ENCODE measurements around the gene PDE5A. TPM values are rescaled to one million over a fixed set of nuclear protein-coding genes. Genes with fewer than 3 reads are reported as not detected.

PDE5A gene
- total and polyA plus RNA-seq, 10 of the 15 experiments (the other 5 are each of a cell fraction or from before 2014, with no cell fraction given) = under 0.01 to 3.9 (median 0.26) TPM; not detected in 1

DNA sequence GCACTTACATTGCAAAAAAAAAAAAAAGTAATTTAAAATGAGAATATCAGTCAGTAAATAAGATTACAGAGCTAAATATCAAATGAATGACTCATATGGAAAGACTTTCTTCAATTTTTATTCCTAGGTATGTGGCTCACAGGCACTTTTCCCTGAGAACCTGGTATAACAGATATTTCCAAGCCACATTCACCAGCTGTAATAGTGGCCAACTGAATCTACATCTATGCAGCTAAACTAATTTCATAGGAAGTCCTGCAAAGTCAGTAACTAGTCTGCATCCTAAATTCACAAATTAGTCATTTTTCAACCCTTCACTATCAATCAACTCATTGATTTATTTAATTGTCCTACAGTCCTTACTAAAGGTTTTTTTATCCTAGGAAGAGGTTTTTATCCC, 5.6 kb downstream of the PDE5A start:
- H2AFZ ChIP-seq (ENCODE audit: control insufficient read depth, low read depth, low read length) = no peak overlapping the region
- POLR2A ChIA-PET = no interaction called here
- H3K36me3 ChIP-seq (ENCODE audit: control insufficient read depth in 2 of 2, insufficient read depth in 2 of 2, low read length in 1 of 2) = no peaks in the 10 kb centered on the region
- TF ChIP-seq, protein P1, sequence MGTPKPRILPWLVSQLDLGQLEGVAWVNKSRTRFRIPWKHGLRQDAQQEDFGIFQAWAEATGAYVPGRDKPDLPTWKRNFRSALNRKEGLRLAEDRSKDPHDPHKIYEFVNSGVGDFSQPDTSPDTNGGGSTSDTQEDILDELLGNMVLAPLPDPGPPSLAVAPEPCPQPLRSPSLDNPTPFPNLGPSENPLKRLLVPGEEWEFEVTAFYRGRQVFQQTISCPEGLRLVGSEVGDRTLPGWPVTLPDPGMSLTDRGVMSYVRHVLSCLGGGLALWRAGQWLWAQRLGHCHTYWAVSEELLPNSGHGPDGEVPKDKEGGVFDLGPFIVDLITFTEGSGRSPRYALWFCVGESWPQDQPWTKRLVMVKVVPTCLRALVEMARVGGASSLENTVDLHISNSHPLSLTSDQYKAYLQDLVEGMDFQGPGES (IDR thresholded peaks at IDR 0.05) = no peak
- TF ChIP-seq STAT3 (IDR thresholded peaks at IDR 0.05; ENCODE audit: low read depth, low read length) (no peak), SMAD5 (IDR thresholded peaks at IDR 0.05; ENCODE audit: low read depth) (no peak), BMI1 (IDR thresholded peaks at IDR 0.05; ENCODE audit: borderline replicate concordance) (no peak), KDM1A (IDR thresholded peaks at IDR 0.05; ENCODE audit: borderline replicate concordance) (no peak), SMAD1 (IDR thresholded peaks at IDR 0.05; ENCODE audit: low read depth, partially characterized antibody) (no peak), EP300 (IDR thresholded peaks at IDR 0.05; ENCODE audit: borderline replicate concordance in 1 of 2, control insufficient read depth in 1 of 2, low read depth in 2 of 2, low read length in 2 of 2) (no peak), RAD21 (IDR thresholded peaks at IDR 0.05; ENCODE audit: insufficient read depth, low read depth, low read length) (no peak)
- TF ChIP-seq, protein P2, sequence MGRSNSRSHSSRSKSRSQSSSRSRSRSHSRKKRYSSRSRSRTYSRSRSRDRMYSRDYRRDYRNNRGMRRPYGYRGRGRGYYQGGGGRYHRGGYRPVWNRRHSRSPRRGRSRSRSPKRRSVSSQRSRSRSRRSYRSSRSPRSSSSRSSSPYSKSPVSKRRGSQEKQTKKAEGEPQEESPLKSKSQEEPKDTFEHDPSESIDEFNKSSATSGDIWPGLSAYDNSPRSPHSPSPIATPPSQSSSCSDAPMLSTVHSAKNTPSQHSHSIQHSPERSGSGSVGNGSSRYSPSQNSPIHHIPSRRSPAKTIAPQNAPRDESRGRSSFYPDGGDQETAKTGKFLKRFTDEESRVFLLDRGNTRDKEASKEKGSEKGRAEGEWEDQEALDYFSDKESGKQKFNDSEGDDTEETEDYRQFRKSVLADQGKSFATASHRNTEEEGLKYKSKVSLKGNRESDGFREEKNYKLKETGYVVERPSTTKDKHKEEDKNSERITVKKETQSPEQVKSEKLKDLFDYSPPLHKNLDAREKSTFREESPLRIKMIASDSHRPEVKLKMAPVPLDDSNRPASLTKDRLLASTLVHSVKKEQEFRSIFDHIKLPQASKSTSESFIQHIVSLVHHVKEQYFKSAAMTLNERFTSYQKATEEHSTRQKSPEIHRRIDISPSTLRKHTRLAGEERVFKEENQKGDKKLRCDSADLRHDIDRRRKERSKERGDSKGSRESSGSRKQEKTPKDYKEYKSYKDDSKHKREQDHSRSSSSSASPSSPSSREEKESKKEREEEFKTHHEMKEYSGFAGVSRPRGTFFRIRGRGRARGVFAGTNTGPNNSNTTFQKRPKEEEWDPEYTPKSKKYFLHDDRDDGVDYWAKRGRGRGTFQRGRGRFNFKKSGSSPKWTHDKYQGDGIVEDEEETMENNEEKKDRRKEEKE (IDR thresholded peaks at IDR 0.05) = no peak
- H3K4me2 ChIP-seq (ENCODE audit: control insufficient read depth, insufficient read depth) = no peak overlapping the region
- intact Hi-C loops (cut with micrococcal nuclease; ENCODE audit: unreplicated experiment) = no loop called here
- no peaks in the 10 kb centered on the region for H3K79me2 ChIP-seq (ENCODE audit: control insufficient read depth, insufficient read depth, low read length)
- no peak overlapping the region for H3K4me3 ChIP-seq
- H3K4me1 ChIP-seq (ENCODE audit: control insufficient read depth, insufficient read depth, low read length) = peaks cover 3% of the 10 kb centered on the region
- H3K27me3 ChIP-seq (replicated peaks in 1 of 2; ENCODE audit: control insufficient read depth in 2 of 2, insufficient read depth in 2 of 2, low read length in 1 of 2) = peaks cover 3 to 5% of the 10 kb centered on the region in 2 experiments; a peak in 3 of 4 replicates
- no peak overlapping the region for H3K9ac ChIP-seq (ENCODE audit: control insufficient read depth, insufficient read depth, low read length)
- H4K20me1 ChIP-seq (ENCODE audit: control insufficient read depth, insufficient read depth) = no peaks in the 10 kb centered on the region
- RAD21 ChIA-PET (ENCODE audit: unreplicated experiment) = interaction anchor here (0.7 kb wide), 1 partner anchor 36 kb away, joined by 3 read pairs; no protein-coding TSS in a partner anchor
- ATAC-seq (no peak), FAIRE-seq (no peak), DNase-seq (ENCODE audit: low read depth, low spot score) (no peak)
- no TSS peak for BruUV-seq (replicated peaks)
- no peaks in the 10 kb centered on the region for H3K9me3 ChIP-seq (replicated peaks; ENCODE audit: control insufficient read depth, insufficient read depth, low read length)
- H3K27ac ChIP-seq (ENCODE audit: control insufficient read depth, insufficient read depth) = no peak overlapping the region
- CTCF ChIA-PET = interaction anchor here (0.7 to 0.8 kb wide), 2 partner anchors 234 to 467 kb away, joined by 3 to 4 read pairs; no protein-coding TSS in a partner anchor
- SMC1A ChIA-PET (ENCODE audit: uncharacterized antibody, unreplicated experiment) = interaction anchor here (1.2 to 1.4 kb wide), 2 partner anchors 64 to 163 kb away, joined by 3 to 4 read pairs; no protein-coding TSS in a partner anchor
- in situ Hi-C loops (cut with MboI) = loop anchor here (10.0 kb wide), 2 partner anchors 308 to 638 kb away; no protein-coding TSS in a partner anchor

All from GM12878 (cell line).